ENCODE data around the gene SRF. TPM values are rescaled to one million over a fixed set of nuclear protein-coding genes. Genes with fewer than 3 reads are reported as not detected.

The SRF gene
- total and polyA plus RNA-seq, 12 donors, result 30.5 to 94.3 (median 69.6) TPM

DNA sequence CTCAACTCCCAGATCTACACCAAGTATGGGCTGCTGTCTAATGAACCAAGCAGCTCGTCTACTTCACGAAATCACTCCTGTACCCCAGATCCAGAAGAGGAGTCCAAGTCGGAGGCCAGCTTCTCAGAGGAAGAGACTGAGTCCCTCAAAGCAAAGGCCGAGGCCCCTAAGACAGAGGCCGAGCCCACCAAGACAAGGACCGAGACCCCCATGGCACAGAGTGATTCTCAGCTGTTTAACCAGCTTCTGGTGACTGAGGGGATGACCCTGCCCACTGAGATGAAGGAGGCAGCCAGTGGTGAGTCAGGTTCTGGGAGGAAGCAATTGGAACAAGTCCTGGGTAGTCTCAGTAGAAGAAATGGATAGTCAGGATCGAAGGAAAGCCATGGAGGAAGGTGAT, 16.8 kb downstream of the SRF start:
- Histone ChIP-seq H3K9me3 (no peaks in the 10 kb centered on the region), H3K36me3 (peaks cover 0 to 87% (median 22%) of the 10 kb centered on the region in 9 donors), H3K4me3 (no peak overlapping the region), H3K27ac (no peak overlapping the region), H3K4me1 (peaks cover 0 to 28% (median 12%) of the 10 kb centered on the region in 9 donors), H3K27me3 (no peaks in the 10 kb centered on the region)
- ATAC-seq (no peak), DNase-seq (no peak)
- TF ChIP-seq, protein P1, sequence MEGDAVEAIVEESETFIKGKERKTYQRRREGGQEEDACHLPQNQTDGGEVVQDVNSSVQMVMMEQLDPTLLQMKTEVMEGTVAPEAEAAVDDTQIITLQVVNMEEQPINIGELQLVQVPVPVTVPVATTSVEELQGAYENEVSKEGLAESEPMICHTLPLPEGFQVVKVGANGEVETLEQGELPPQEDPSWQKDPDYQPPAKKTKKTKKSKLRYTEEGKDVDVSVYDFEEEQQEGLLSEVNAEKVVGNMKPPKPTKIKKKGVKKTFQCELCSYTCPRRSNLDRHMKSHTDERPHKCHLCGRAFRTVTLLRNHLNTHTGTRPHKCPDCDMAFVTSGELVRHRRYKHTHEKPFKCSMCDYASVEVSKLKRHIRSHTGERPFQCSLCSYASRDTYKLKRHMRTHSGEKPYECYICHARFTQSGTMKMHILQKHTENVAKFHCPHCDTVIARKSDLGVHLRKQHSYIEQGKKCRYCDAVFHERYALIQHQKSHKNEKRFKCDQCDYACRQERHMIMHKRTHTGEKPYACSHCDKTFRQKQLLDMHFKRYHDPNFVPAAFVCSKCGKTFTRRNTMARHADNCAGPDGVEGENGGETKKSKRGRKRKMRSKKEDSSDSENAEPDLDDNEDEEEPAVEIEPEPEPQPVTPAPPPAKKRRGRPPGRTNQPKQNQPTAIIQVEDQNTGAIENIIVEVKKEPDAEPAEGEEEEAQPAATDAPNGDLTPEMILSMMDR (IDR thresholded peaks at IDR 0.05), result no peak
- intact Hi-C loops (cut with DNase I), result loop anchor here in 1 of 10 donors (10.0 kb wide), 1 partner anchor 317 kb away; no protein-coding TSS in a partner anchor
- WGBS, 2 donors, result 96 to 97% methylated on average over 7 of the region's 7 CpGs

GRCh38 chr6:43188426-43188825, 17.4 kb downstream of the SRF start:
- Histone ChIP-seq H3K36me3 (peaks cover 0 to 93% (median 28%) of the 10 kb centered on the region in 9 donors), H3K9me3 (no peaks in the 10 kb centered on the region), H3K4me1 (peaks cover 0 to 22% (median 8%) of the 10 kb centered on the region in 9 donors), H3K27ac (no peak overlapping the region), H3K27me3 (no peaks in the 10 kb centered on the region), H3K4me3 (no peak overlapping the region)
- DNase-seq, result no peak
- ATAC-seq, result no peak
- intact Hi-C loops (cut with DNase I), result loop anchor here in 1 of 10 donors (10.0 kb wide), 1 partner anchor 316 kb away; no protein-coding TSS in a partner anchor
- 93 to 95% methylated on average over 10 of the region's 10 CpGs for WGBS, 2 donors
- TF ChIP-seq, protein P1 (IDR thresholded peaks at IDR 0.05), result no peak

DNA sequence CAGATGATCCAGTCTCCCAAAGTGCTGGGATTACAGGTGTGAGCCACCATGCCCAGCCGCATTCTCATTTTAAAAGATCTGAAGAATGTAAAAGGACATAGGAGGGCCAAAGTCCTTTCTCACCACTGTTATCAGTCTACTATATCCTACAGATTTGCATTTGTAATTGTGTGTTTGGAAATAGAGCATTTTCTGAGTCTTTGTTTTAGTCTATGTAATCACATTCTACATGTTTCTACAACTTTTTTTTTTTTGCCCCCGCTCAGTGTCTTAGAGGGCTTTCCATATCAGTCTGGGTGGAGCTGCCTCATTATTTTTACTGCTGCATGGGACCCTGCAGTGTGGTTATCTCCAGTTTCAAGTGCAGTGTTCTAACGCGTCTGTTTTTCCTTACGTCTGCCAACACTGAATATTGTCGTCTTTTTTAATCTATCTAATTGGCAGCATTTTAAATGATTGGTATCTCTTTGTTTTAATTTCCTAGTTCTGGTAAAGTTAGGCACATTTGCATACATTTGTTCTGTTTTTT, 18.8 kb downstream of the SRF start:
- Histone ChIP-seq H3K9me3 (no peaks in the 10 kb centered on the region), H3K4me1 (peaks cover 0 to 13% (median 2%) of the 10 kb centered on the region in 9 donors), H3K4me3 (no peak overlapping the region), H3K27ac (no peak overlapping the region), H3K36me3 (peaks cover 0 to 96% (median 40%) of the 10 kb centered on the region in 9 donors), H3K27me3 (no peaks in the 10 kb centered on the region)
- ATAC-seq, result peak in 1 of 8 donors; percentile 52
- TF ChIP-seq, protein P1 (IDR thresholded peaks at IDR 0.05), result no peak
- intact Hi-C loops (cut with DNase I), result loop anchor here in 1 of 10 donors (10.0 kb wide), 1 partner anchor 315 kb away; no protein-coding TSS in a partner anchor
- no peak for DNase-seq
- 46 to 57% methylated on average over 6 of the region's 6 CpGs for WGBS, 2 donors

DNA sequence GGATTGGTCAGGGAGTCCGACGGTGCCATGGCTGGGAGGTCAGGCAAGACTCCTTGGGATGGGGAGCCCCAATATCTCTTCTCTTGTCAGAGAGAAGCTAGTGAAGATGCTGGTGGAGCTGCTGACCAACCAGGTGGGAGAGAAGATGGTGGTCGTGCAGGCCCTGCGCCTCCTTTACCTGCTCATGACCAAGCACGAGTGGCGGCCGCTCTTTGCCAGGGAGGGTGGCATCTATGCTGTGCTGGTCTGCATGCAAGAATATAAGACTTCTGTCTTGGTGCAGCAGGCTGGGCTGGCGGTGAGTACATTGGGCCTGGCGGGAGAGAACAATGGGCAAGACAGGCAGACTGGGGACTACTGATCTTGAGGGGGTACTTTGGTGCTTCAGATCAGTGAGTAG, 21.8 kb downstream of the SRF start:
- Histone ChIP-seq H3K36me3 (peaks cover 0 to 96% (median 52%) of the 10 kb centered on the region in 9 donors), H3K27me3 (no peaks in the 10 kb centered on the region), H3K9me3 (no peaks in the 10 kb centered on the region), H3K27ac (no peak overlapping the region), H3K4me3 (no peak overlapping the region), H3K4me1 (peaks cover 0 to 13% (median 2%) of the 10 kb centered on the region in 9 donors)
- TF ChIP-seq, protein P1 (IDR thresholded peaks at IDR 0.05), result no peak
- 96 to 98% methylated on average over 9 of the region's 9 CpGs for WGBS, 2 donors
- DNase-seq (no peak), ATAC-seq (no peak)
- intact Hi-C loops (cut with DNase I), result no loop called here

Data from heart right ventricle (tissue), 16 donors.